K562 (cell line): ENCODE measurements around the gene SUPT3H. TPM values are rescaled to one million over a fixed set of nuclear protein-coding genes. Genes with fewer than 3 reads are reported as not detected.

ENCODE experiments used
- ATAC-seq: fragments of 200-7000 bp; cut with Tn5 transposase; 3 replicates; pipeline ENCODE4 v1.9.1; 2020; ENCODE audit warnings: moderate library complexity
- BruUV-seq: library from RNA; stranded (reverse); fragments of 400-500 nt; replicated peaks from 2 replicates; lab custom pipeline; 2021; lab: Mats Ljungman, UMichigan
- CTCF ChIA-PET: fragments of 300-600 bp; formaldehyde crosslinking; extraction: SDS; loops from one replicate; lab custom pipeline; 2021; ENCODE audit warnings: low intra/inter-chr PET ratio; lab: Yijun Ruan, JAX
- POLR2A ChIA-PET: fragments of 300-600, 350-650 bp; sonication (Branson Sonifier 250); formaldehyde crosslinking; extraction: SDS; loops from one replicate; lab custom pipeline; 2021; ENCODE audit warnings: antibody characterized with exemption, inconsistent platforms; lab: Yijun Ruan, JAX
- DNase-seq, 4 experiments: peaks; one replicate each; pipeline versions ENCODE4 v3.0.0 to v3.0.0-alpha.2; 2011 to 2018; ENCODE audit warnings: low spot score in 3 of 4, mixed read lengths in 3 of 4; ENCODE audit errors: extremely low read depth in 1 of 4
- FAIRE-seq: peaks from 2 replicates; lab custom pipeline; 2011; peaks lifted over from hg19 to GRCh38; lab: Jason Lieb, UNC
- H2AFZ ChIP-seq: 2 replicates; pipeline ENCODE4 v1.6.0; 2011; ENCODE audit warnings: low read depth, low read length, control low read depth, inconsistent platforms
- H3K27ac ChIP-seq: fragments of 200-600 bp; 3 replicates; pipeline ENCODE4 v1.8.0; 2011; ENCODE audit warnings: low read depth, mild to moderate bottlenecking, control low read depth, inconsistent platforms, low read length, moderate library complexity, mixed read lengths; ENCODE audit errors: extremely low read depth
- H3K27me3 ChIP-seq, 2 experiments: fragments of 300-600 bp in 1 of 2; 2 replicates in 1 of 2; 3 replicates in 1 of 2; pipeline versions ENCODE4 v1.6.0 to v1.8.0; 2011; ENCODE audit warnings: inconsistent platforms in 2 of 2, low read length in 2 of 2, mild to moderate bottlenecking in 1 of 2, mixed read lengths in 1 of 2, moderate library complexity in 1 of 2; ENCODE audit not compliant: control insufficient read depth in 2 of 2, insufficient read depth in 2 of 2
- H3K36me3 ChIP-seq: fragments of 300-600 bp; 3 replicates; pipeline ENCODE4 v1.8.0; 2011; ENCODE audit warnings: mild to moderate bottlenecking, low read length, inconsistent platforms; ENCODE audit not compliant: control insufficient read depth, insufficient read depth
- H3K4me1 ChIP-seq, 2 experiments: fragments of 200-600 bp in 1 of 2; replicated peaks in 1 of 2; 2 replicates in 1 of 2; 3 replicates in 1 of 2; pipeline versions ENCODE4 v1.5.1 to v1.8.0; 2011; ENCODE audit warnings: inconsistent platforms in 2 of 2, low read length in 2 of 2, mild to moderate bottlenecking in 1 of 2, mixed read lengths in 1 of 2, moderate library complexity in 1 of 2; ENCODE audit not compliant: control insufficient read depth in 2 of 2, insufficient read depth in 2 of 2
- H3K4me2 ChIP-seq: 2 replicates; pipeline ENCODE4 v1.6.1; 2011; ENCODE audit warnings: low read length, control low read depth, inconsistent platforms, mixed read lengths; ENCODE audit not compliant: insufficient read depth
- H3K4me3 ChIP-seq: fragments of 200-600 bp; sonication (generic), shearing (Covaris generic); 2 replicates; pipeline ENCODE4 v1.5.1; 2016; ENCODE audit warnings: control low read depth, inconsistent platforms
- H3K79me2 ChIP-seq: fragments of 200-600 bp; 3 replicates; pipeline ENCODE4 v1.8.0; 2011; ENCODE audit warnings: low read length, inconsistent platforms; ENCODE audit not compliant: control insufficient read depth, insufficient read depth
- H3K9ac ChIP-seq, 2 experiments: 2 replicates each; pipeline versions ENCODE4 v1.6.0 to v1.6.1; 2011; ENCODE audit warnings: low read depth in 2 of 2, low read length in 2 of 2, control low read depth in 1 of 2, inconsistent platforms in 1 of 2, mild to moderate bottlenecking in 1 of 2, mixed read lengths in 1 of 2; ENCODE audit not compliant: insufficient read depth in 1 of 2
- H3K9me1 ChIP-seq: one replicate; pipeline ENCODE4 v1.6.0; 2011; ENCODE audit warnings: inconsistent platforms, mild to moderate bottlenecking, low read length, moderate library complexity; ENCODE audit not compliant: control insufficient read depth, insufficient read depth
- H3K9me3 ChIP-seq: replicated peaks from 2 replicates; pipeline ENCODE4 v1.5.1; 2011; ENCODE audit warnings: low read depth, low read length, inconsistent platforms; ENCODE audit not compliant: control insufficient read depth, insufficient read depth
- H4K20me1 ChIP-seq: replicated peaks from 2 replicates; pipeline ENCODE4 v1.6.1; 2011; ENCODE audit warnings: low read length, inconsistent platforms, mixed read lengths; ENCODE audit not compliant: control insufficient read depth, insufficient read depth
- ETS2 ChIP-seq: IDR thresholded peaks from 2 replicates; pipeline ENCODE4 v1.6.1; 2016; ENCODE audit warnings: borderline replicate concordance, missing genetic modification characterization, mild to moderate bottlenecking, moderate library complexity, missing compliant biosample characterization; ENCODE audit not compliant: poor library complexity, severe bottlenecking
- HDAC8 ChIP-seq: fragments of 450-650 bp; IDR thresholded peaks from 2 replicates; pipeline ENCODE4 v1.6.1; 2016; ENCODE audit warnings: mild to moderate bottlenecking, missing genetic modification characterization, moderate library complexity, missing compliant biosample characterization
- ILK ChIP-seq: fragments of 450-650 bp; IDR thresholded peaks from 2 replicates; pipeline ENCODE4 v1.6.1; 2016; ENCODE audit warnings: missing genetic modification characterization, low read depth, mild to moderate bottlenecking, missing compliant biosample characterization, moderate library complexity, borderline replicate concordance
- MAFF ChIP-seq: IDR thresholded peaks from 2 replicates; pipeline ENCODE4 v1.6.1; 2012; ENCODE audit warnings: low read length, improper control_type of control experiment
- NCOA1 ChIP-seq: fragments of 450-650 bp; IDR thresholded peaks from 2 replicates; pipeline ENCODE4 v1.6.1; 2016; ENCODE audit warnings: low read depth
- NFXL1 ChIP-seq: fragments of 450-650 bp; formaldehyde crosslinking; IDR thresholded peaks from 2 replicates; pipeline ENCODE4 v1.4.0; 2021; ENCODE audit warnings: mild to moderate bottlenecking
- NR3C1 ChIP-seq: sonication (generic); formaldehyde crosslinking; IDR thresholded peaks from 2 replicates; pipeline ENCODE4 v1.8.1; 2022; ENCODE audit warnings: missing genetic modification reagents
- PHB2 ChIP-seq: fragments of 450-650 bp; IDR thresholded peaks from 2 replicates; pipeline ENCODE4 v1.6.1; 2017; ENCODE audit warnings: low read depth
- RBM39 ChIP-seq: fragments of 200-400 bp; formaldehyde crosslinking; optimal IDR thresholded peaks from 2 replicates; pipeline ENCODE3; 2018; ENCODE audit warnings: low read depth, low read length
- STAT5A ChIP-seq: IDR thresholded peaks from 2 replicates; pipeline ENCODE4 v1.6.1; 2012; ENCODE audit warnings: low read length, inconsistent platforms, borderline replicate concordance
- TAF7 ChIP-seq: fragments of 450-650 bp; IDR thresholded peaks from 2 replicates; pipeline ENCODE4 v1.6.1; 2016; ENCODE audit warnings: missing genetic modification characterization, missing compliant biosample characterization
- TRIM24 ChIP-seq, 2 experiments: fragments of 450-650 bp; IDR thresholded peaks; 2 replicates each; pipeline ENCODE4 v1.6.1; 2016
- ZNF124 ChIP-seq: sonication (generic); formaldehyde crosslinking; IDR thresholded peaks from 2 replicates; pipeline ENCODE4 v1.8.1; 2022; ENCODE audit warnings: missing genetic modification reagents
- ZNF780A ChIP-seq: fragments of 250-450 bp; sonication (Bioruptor Pico); IDR thresholded peaks from 2 replicates; pipeline ENCODE4 v1.5.0; 2021; ENCODE audit warnings: mild to moderate bottlenecking
- WGBS: fragments of 100-300 bp; shearing (Covaris generic); methylation state at CpG from one replicate; pipeline ENCODE4 v1.1.6; 2016; ENCODE audit warnings: low coverage, mixed read lengths; ENCODE audit not compliant: insufficient coverage; ENCODE audit errors: missing lambda C conversion rate; 5-methylcytosine and 5-hydroxymethylcytosine counted together
- in situ Hi-C: fragments of 300-500 bp; cut with MboI; formaldehyde crosslinking; loops from 4 replicates; pipeline ENCODE4 v1.15.0; 2018; ENCODE audit warnings: inconsistent platforms, mixed read lengths
- intact Hi-C: fragments of 100-400 bp; cut with micrococcal nuclease; formaldehyde crosslinking; loops from 2 replicates; pipeline ENCODE4 v1.14.2; 2022
- polyA plus RNA-seq, 8 experiments: library from polyadenylated mRNA; depleted of rRNA in 4 of 8; stranded (reverse) in 5 of 8; unstranded in 3 of 8; fragments of >200 nt; fragmentation: Nextera tagmentation in 2 of 8; fragmentation: Illumina TruSeq in 1 of 8; extraction: Ambion mirVana in 2 of 8; extraction: Trizol in 1 of 8; gene quantifications; 2 replicates each; pipeline versions ENCODE4 v1.2.1 to v1.2.3, GENCODE V29; 2011 to 2014; ENCODE audit warnings: inconsistent platforms in 1 of 8, missing spikeins in 1 of 8
- total RNA-seq, 7 experiments: library from RNA; depleted of rRNA in 6 of 7; stranded (reverse); fragments of >200 nt in 6 of 7; fragmentation: Illumina TruSeq in 2 of 7; extraction: Trizol in 2 of 7; gene quantifications; 2 replicates each; pipeline versions ENCODE4 v1.2.1 to v1.2.3, GENCODE V29; 2011 to 2021; ENCODE audit warnings: low replicate concordance in 1 of 7
- TF ChIP-seq, protein P1 (sequence below): fragments of 250-450 bp; sonication (Bioruptor Pico); IDR thresholded peaks from 2 replicates; pipeline ENCODE4 v1.4.0; 2020; ENCODE audit warnings: mild to moderate bottlenecking, moderate library complexity, borderline replicate concordance

The SUPT3H gene
- total and polyA plus RNA-seq, 9 of the 15 experiments (the other 6 are each of a cell fraction or from before 2014, with no cell fraction given), result 7.2 to 16.3 (median 11.9) TPM

DNA sequence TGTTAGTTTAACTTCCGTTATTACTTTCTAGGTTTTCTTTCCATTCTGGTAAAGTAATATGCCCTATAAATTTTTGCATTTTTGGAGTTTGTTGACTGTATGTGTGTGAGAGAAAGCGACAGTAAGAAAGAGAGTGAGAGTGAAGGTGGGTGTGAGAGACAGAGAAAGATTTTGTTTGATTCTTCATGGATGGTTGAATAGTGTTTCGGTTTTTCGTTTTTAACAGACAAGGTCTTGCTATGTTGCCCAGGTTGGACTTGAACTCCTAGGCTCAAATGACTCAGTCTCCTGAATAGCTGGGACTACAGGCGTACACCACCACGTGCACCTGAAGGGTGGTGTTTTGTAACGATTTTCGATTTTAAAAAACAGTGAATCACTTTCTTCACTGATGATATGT lies 378.7 kb downstream of the SUPT3H start:
- ChIA-PET CTCF (no interaction called here), POLR2A (no interaction called here)
- Histone ChIP-seq H3K9me3 (no peaks in the 10 kb centered on the region), H3K9ac (no peak overlapping the region), H3K4me3 (no peak overlapping the region), H3K36me3 (no peaks in the 10 kb centered on the region), H3K4me2 (no peak overlapping the region), H3K4me1 (no peaks in the 10 kb centered on the region), H3K79me2 (no peaks in the 10 kb centered on the region), H3K27me3 (no peaks in the 10 kb centered on the region), H3K9me1 (no peaks in the 10 kb centered on the region), H4K20me1 (no peaks in the 10 kb centered on the region), H3K27ac (no peak overlapping the region), H2AFZ (no peak overlapping the region)
- intact Hi-C loops, result no loop called here
- no peak for DNase-seq
- no peak for ATAC-seq
- TF ChIP-seq ZNF780A (CRISPR knock-in tag) (no peak), TAF7 (tag) (no peak), STAT5A (no peak)
- no TSS peak for BruUV-seq
- in situ Hi-C loops, result no loop called here
- WGBS, result 45% methylated on average over 8 of the region's 8 CpGs
- FAIRE-seq, result no peak

DNA sequence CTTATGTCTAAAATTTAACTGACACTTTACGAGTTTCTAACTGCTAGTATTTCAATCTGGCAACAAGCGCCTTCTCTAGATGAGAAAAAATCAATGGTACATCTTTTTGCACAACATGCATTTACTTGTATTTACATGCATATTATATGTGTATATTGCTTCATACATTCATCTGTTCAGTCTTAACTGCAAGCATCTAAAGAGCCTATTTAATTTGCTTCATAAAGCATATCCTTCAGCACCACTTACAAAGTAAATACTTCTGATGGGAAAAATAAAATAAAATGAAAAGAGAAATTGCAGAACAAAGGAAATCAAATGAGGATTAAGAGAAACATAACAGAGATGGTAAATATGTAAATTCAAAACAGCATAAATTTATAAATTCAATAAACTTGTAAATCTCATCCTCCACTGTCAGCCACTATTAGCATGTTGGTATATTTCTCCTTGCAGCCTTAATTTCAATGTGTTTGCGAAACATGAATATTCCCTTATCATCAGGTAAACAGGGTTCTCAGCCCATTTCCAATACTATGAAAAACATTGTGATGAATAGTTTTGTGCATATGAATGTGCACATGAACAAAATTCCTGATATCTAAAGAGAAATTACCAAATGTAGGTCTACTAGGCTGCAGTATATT lies 382.1 kb downstream of the SUPT3H start:
- no TSS peak for BruUV-seq
- 50% methylated on average over 3 of the region's 3 CpGs for WGBS
- H3K4me3 ChIP-seq, result no peak overlapping the region
- H3K79me2 ChIP-seq, result no peaks in the 10 kb centered on the region
- in situ Hi-C loops, result no loop called here
- H2AFZ ChIP-seq, result no peak overlapping the region
- no peak for DNase-seq
- intact Hi-C loops, result no loop called here
- no peak overlapping the region for H3K4me2 ChIP-seq
- H3K36me3 ChIP-seq, result no peaks in the 10 kb centered on the region
- ChIA-PET POLR2A (no interaction called here), CTCF (no interaction called here)
- H3K27ac ChIP-seq, result no peak overlapping the region
- H3K27me3 ChIP-seq, result no peaks in the 10 kb centered on the region
- H3K9me1 ChIP-seq, result no peaks in the 10 kb centered on the region
- FAIRE-seq, result no peak
- no peak for ATAC-seq
- H3K4me1 ChIP-seq, result no peaks in the 10 kb centered on the region
- H3K9me3 ChIP-seq, result no peaks in the 10 kb centered on the region
- H3K9ac ChIP-seq, result no peak overlapping the region
- H4K20me1 ChIP-seq, result no peaks in the 10 kb centered on the region
- TF ChIP-seq ZNF124 (CRISPR knock-in tag) (no peak), MAFF (no peak), ILK (tag) (no peak), RBM39 (no peak), NFXL1 (CRISPR knock-in tag) (no peak), TRIM24 (IDR thresholded peaks at IDR 0.05) (no peak), PHB2 (no peak), HDAC8 (tag) (no peak), NR3C1 (no peak), NCOA1 (no peak), ETS2 (tag) (no peak)
- TF ChIP-seq, protein P1, sequence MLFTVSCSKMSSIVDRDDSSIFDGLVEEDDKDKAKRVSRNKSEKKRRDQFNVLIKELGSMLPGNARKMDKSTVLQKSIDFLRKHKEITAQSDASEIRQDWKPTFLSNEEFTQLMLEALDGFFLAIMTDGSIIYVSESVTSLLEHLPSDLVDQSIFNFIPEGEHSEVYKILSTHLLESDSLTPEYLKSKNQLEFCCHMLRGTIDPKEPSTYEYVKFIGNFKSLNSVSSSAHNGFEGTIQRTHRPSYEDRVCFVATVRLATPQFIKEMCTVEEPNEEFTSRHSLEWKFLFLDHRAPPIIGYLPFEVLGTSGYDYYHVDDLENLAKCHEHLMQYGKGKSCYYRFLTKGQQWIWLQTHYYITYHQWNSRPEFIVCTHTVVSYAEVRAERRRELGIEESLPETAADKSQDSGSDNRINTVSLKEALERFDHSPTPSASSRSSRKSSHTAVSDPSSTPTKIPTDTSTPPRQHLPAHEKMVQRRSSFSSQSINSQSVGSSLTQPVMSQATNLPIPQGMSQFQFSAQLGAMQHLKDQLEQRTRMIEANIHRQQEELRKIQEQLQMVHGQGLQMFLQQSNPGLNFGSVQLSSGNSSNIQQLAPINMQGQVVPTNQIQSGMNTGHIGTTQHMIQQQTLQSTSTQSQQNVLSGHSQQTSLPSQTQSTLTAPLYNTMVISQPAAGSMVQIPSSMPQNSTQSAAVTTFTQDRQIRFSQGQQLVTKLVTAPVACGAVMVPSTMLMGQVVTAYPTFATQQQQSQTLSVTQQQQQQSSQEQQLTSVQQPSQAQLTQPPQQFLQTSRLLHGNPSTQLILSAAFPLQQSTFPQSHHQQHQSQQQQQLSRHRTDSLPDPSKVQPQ (CRISPR knock-in tag), result no peak
